Measurements from ENCODE around the gene SECISBP2.

DNA sequence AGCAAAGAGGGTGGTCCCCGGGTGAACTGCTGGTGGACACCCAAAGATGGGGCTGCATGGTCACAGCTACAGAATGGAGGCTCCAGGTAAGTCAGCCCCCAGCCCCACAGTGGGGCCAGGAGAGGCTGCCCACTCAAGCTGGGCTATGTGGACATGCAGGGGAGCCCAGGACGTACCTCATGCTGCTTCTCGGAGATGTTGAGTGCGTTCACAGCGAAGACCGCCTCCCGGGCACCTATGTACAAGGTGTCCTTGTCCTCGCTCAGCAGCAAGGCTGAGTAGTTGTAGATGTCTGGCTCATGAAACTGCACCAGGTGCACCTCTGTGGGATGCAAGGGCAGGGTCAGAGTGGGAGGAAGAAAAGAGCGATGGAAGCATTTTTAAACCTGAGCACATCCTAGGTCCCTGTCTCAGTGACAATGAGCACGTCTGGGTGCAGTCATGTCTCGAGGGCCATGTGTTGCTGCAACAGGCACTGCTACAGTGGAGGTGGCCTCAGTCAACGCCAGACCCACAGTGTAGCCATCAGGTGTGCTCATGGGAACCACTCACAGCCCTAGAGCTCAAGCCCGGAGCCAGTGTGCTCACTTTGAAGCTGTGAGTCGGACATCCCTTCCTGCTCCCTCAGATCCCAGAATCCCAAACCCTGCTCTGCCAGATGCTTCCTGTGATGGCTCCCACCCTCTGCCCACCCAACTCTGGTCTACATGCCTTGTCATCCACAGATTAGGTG is 84.6 kb downstream of the SECISBP2 start:
- TF ChIP-seq CTCF (IDR thresholded peaks at IDR 0.05) (no peak), POLR2A (IDR thresholded peaks at IDR 0.05) (no peak)
